Neural cell (in vitro differentiated cells): Measurements from ENCODE around the gene LPIN3.

Experiments
- CTCF ChIP-seq: fragments of 450-650 bp; IDR thresholded peaks from 2 replicates; pipeline ENCODE4 v1.5.1; 2014; ENCODE audit warnings: antibody characterized with exemption, mild to moderate bottlenecking, moderate library complexity; ENCODE audit not compliant: poor library complexity, severe bottlenecking
- EZH2 ChIP-seq: fragments of 200-600, 300-800 bp; shearing (Covaris generic), sonication (generic); IDR thresholded peaks from 2 replicates; pipeline ENCODE4 v1.6.1; 2014; ENCODE audit warnings: antibody characterized with exemption, low read length, borderline replicate concordance, mild to moderate bottlenecking; ENCODE audit not compliant: insufficient read depth, poor library complexity, severe bottlenecking
- POLR2AphosphoS5 ChIP-seq: IDR thresholded peaks from 2 replicates; pipeline ENCODE4 v1.6.1; 2012
- RAD21 ChIP-seq: fragments of 450-650 bp; conservative IDR thresholded peaks from 2 replicates; pipeline ENCODE4 v1.6.1; 2014; ENCODE audit warnings: antibody characterized with exemption, mild to moderate bottlenecking, moderate library complexity

- TF ChIP-seq CTCF (no peak), RAD21 (no peak), EZH2 (no peak), POLR2AphosphoS5 (no peak)
These were observed 39.7 kb upstream of the LPIN3 start for GRCh38 chr20:41300886-41301285.
